Measurements from ENCODE around the gene TNN.

- no peak for TF ChIP-seq EP300 (IDR thresholded peaks at IDR 0.05; ENCODE audit: borderline replicate concordance)
- TF ChIP-seq RAD21 (IDR thresholded peaks at IDR 0.05; ENCODE audit: low read depth), result no peak
- no peak for TF ChIP-seq USF1 (IDR thresholded peaks at IDR 0.05)
- TF ChIP-seq CEBPB (IDR thresholded peaks at IDR 0.05), result no peak
These were observed 22.1 kb upstream of the TNN start for GRCh38 chr1:175045519-175045918.

Data from Ishikawa (cell line).